Activated B cell treated with CpG ODN at 0.5 μM for 24 hours (primary cell): ENCODE data around the gene MORC2. TPM values are rescaled to one million over a fixed set of nuclear protein-coding genes. Genes with fewer than 3 reads are reported as not detected.

Experiments
- ATAC-seq: fragments of 200-7000 bp; cut with Tn5 transposase; one replicate; pipeline ENCODE4 v1.10.0; 2021; ENCODE audit warnings: low read depth, mild to moderate bottlenecking, moderate library complexity
- CTCF ChIA-PET: fragments of 350-600 bp; sonication (Branson Sonifier 250); formaldehyde crosslinking; loops from one replicate; lab custom pipeline; 2021; ENCODE audit warnings: antibody characterized with exemption; lab: Charles Lee
- POLR2A ChIA-PET: fragments of 350-600 bp; sonication (Branson Sonifier 250); formaldehyde crosslinking; loops from one replicate; lab custom pipeline; 2021; ENCODE audit warnings: antibody characterized with exemption; lab: Charles Lee
- DNase-seq: peaks from one replicate; pipeline ENCODE4 v3.0.0; 2022
- H3K27ac Mint-ChIP-seq: one replicate; pipeline ENCODE4 v1.8.0; 2020; ENCODE audit warnings: mixed read lengths
- H3K27me3 Mint-ChIP-seq: one replicate; pipeline ENCODE4 v1.8.0; 2021; ENCODE audit warnings: mixed read lengths
- H3K36me3 Mint-ChIP-seq: one replicate; pipeline ENCODE4 v1.8.0; 2021; ENCODE audit warnings: low read depth, mixed read lengths
- H3K4me1 Mint-ChIP-seq: one replicate; pipeline ENCODE4 v1.8.0; 2021; ENCODE audit warnings: mixed read lengths
- H3K4me3 Mint-ChIP-seq: one replicate; pipeline ENCODE4 v1.8.0; 2020; ENCODE audit warnings: mild to moderate bottlenecking, mixed read lengths
- H3K9me3 Mint-ChIP-seq: one replicate; pipeline ENCODE4 v1.8.0; 2020; ENCODE audit warnings: mixed read lengths
- intact Hi-C: fragments of 100-400 bp; cut with micrococcal nuclease; formaldehyde crosslinking; loops from one replicate; pipeline ENCODE4 v1.15.1; 2024
- total RNA-seq: library from RNA; stranded (reverse); gene quantifications from 2 replicates; pipeline ENCODE4 v1.2.3, GENCODE V29; 2022
- TF ChIP-seq, protein P1 (sequence below): fragments of 200-600 bp; IDR thresholded peaks from one replicate; pipeline ENCODE4 v1.8.0; 2022; ENCODE audit warnings: antibody characterized with exemption, mild to moderate bottlenecking

MORC2 gene
- total RNA-seq, 1 donor from 2014 or later = 23.8 TPM

DNA sequence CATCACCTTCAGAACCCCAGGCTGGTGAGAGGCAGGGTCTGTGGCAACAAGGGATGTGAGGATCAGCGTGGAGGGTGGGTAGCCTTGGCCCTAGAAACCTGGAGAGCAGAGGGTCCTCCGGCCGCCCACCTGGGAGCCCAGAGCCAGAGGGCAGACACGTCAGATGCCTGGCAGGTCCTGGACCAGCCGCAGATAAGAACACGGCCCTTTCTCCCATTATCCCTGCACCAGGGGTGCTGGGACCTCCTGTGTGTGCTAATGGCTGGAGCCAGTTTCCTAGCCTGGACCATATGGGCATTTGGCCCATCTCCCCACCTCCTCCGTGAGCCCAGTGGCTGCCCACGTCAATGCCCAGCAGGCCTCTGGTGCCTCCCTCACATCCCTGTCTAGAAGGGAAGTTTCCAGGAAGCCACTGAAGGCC, 88.4 kb downstream of the MORC2 start:
- intact Hi-C loops = no loop called here
- H3K9me3 Mint-ChIP-seq = no peaks in the 10 kb centered on the region
- no peaks in the 10 kb centered on the region for H3K27me3 Mint-ChIP-seq
- TF ChIP-seq, protein P1, sequence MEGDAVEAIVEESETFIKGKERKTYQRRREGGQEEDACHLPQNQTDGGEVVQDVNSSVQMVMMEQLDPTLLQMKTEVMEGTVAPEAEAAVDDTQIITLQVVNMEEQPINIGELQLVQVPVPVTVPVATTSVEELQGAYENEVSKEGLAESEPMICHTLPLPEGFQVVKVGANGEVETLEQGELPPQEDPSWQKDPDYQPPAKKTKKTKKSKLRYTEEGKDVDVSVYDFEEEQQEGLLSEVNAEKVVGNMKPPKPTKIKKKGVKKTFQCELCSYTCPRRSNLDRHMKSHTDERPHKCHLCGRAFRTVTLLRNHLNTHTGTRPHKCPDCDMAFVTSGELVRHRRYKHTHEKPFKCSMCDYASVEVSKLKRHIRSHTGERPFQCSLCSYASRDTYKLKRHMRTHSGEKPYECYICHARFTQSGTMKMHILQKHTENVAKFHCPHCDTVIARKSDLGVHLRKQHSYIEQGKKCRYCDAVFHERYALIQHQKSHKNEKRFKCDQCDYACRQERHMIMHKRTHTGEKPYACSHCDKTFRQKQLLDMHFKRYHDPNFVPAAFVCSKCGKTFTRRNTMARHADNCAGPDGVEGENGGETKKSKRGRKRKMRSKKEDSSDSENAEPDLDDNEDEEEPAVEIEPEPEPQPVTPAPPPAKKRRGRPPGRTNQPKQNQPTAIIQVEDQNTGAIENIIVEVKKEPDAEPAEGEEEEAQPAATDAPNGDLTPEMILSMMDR = no peak
- no peaks in the 10 kb centered on the region for H3K4me1 Mint-ChIP-seq
- no peak overlapping the region for H3K4me3 Mint-ChIP-seq
- H3K27ac Mint-ChIP-seq = no peak overlapping the region
- ChIA-PET POLR2A (no interaction called here), CTCF (no interaction called here)
- H3K36me3 Mint-ChIP-seq = no peaks in the 10 kb centered on the region
- DNase-seq (no peak), ATAC-seq (no peak)

DNA sequence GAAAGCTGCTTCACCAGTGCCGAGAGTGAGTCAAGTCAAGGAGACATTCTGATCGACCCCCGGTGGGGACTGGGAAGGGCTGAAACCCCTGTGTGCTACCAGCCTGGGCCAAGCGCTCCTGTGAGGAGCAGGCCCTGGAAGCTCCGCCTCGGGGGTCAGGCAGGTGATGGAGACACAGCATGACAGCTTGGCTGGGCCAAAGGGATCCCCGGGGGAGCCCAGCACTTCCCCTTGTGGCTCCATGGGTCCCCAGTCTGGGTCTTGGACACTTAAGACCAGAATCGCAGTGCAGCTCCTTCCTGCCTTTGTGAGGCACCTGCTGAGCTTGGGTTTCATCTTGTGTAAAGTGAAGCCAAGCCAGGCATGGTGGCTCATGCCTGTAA, 89.2 kb downstream of the MORC2 start:
- intact Hi-C loops = no loop called here
- Mint-ChIP-seq H3K9me3 (no peaks in the 10 kb centered on the region), H3K4me3 (no peak overlapping the region), H3K27ac (no peak overlapping the region), H3K4me1 (no peaks in the 10 kb centered on the region), H3K27me3 (no peaks in the 10 kb centered on the region), H3K36me3 (no peaks in the 10 kb centered on the region)
- ChIA-PET CTCF (no interaction called here), POLR2A (no interaction called here)
- ATAC-seq (no peak), DNase-seq (no peak)
- TF ChIP-seq, protein P1 = no peak

DNA sequence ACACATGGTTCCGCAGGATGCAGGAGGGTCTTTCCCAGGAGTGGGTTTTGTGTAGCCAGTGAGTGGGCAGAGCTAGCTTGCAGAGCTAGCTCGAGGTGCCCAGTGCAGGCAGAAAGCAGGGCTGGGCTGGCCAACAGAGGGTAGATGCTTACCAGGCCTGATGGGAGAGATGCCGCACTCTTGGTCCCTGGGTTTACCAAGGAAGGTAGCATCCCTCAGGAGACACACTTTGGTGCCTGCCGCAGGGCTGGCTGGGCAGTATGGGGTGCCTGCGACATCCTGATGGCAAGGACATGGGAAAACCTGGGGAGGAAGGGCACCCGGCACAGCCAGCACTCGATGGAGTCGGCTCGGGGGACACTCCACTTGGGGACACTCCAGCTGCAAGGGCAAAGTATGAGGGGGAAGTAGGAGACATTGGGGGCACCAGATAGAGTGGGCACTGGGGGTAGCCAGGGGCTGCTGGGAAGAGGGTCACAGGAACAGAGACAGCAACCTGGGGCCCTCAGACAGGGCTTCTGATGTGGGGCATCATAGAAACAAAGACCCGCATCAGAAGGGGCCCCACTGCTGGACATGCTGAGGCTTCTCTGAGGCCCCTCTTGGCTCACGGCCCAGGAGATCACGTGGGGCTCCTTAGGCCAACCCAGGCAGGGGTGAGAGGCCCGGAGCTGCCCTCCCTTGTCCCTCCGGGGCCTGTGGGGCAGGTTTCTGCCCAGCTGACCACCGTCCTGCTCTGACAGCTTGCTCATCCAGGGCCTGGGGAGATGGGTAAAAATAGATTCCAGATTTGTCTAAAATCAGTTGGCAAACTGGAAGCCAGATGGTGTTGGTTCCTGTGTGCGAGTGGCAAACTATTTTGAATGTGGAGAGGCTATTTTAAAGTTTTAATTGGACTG, 89.8 kb downstream of the MORC2 start:
- intact Hi-C loops = no loop called here
- ChIA-PET CTCF (no interaction called here), POLR2A (no interaction called here)
- Mint-ChIP-seq H3K36me3 (no peaks in the 10 kb centered on the region), H3K9me3 (no peaks in the 10 kb centered on the region), H3K4me3 (no peak overlapping the region), H3K4me1 (no peaks in the 10 kb centered on the region), H3K27me3 (no peaks in the 10 kb centered on the region), H3K27ac (no peak overlapping the region)
- no peak for ATAC-seq
- TF ChIP-seq, protein P1 = no peak
- no peak for DNase-seq

DNA sequence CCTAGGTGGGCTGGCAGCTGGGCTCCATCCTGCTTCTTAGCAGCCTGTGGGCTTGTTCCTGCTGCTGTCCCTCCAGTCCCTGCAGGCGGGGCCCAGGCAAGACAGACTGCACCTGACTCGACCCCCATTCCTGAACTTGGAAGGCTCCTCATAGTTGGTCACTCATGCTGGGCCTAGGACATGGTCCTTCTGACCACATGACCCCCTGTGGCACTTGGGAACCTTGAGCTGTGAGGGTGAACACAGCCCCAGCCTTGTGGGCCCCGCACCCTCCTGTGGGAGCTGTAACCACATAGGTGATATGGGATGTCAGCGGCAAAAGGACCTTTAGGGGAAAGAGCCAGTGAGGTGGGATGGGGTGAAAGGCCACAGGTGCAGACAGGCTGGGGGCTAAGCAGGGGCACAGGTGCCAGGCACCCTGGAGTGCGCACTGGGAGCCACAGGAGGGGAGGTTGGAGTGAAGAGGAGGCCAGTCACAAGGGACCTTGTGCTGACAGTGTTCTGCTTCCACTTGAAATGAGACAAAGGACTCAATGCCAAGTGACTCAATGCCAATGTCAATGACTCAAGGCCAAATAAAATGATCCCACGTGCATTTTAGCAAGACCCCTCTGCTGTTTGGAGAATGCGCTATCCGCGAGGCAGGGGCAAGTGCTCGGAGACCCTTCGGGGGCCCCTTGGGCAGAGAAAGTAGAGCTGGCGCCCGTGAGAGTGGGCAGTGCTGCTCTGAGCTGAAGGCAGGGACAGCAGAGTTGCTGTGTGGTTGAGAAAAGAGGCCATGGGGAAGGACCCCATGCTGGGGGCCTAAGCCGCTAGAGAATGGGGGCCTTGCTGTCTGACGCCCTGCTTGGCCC, 90.7 kb downstream of the MORC2 start:
- DNase-seq (no peak), ATAC-seq (no peak)
- TF ChIP-seq, protein P1 = no peak
- Mint-ChIP-seq H3K36me3 (no peaks in the 10 kb centered on the region), H3K4me1 (no peaks in the 10 kb centered on the region), H3K4me3 (no peak overlapping the region), H3K9me3 (no peaks in the 10 kb centered on the region), H3K27me3 (no peaks in the 10 kb centered on the region), H3K27ac (no peak overlapping the region)
- intact Hi-C loops = no loop called here
- CTCF ChIA-PET = no interaction called here
- POLR2A ChIA-PET = no interaction called here

DNA sequence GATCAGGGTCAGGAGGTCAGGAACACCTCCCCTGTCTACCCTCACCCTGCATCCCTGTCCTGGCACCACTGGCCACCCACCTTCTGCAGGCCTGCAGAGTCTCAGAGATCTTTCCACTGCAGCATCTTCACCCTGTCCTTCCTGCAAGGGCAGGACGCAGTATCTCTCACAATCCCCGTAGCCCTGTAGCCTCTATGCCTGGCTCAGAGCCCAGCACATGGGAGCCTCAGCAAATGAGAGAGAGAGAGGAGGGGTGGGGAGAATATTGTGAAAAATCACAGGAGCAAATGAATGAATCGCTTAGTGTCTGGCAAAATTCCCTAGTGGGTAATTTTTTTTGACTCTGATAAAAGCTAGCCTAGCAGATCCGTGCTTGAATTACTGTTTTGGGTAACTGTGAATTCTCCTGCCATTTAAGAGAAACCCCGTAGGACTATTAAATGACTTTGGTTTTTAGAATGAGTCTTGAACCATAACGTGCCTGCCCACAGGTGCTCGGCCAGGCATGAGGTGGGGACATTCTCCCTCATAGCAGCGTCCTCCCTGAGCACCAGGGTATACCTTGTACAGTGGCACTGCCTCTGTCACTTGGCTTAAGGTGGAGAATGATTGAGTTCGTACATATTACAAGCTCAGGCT, 91.5 kb downstream of the MORC2 start:
- TF ChIP-seq, protein P1 = no peak
- ATAC-seq = no peak
- POLR2A ChIA-PET = no interaction called here
- Mint-ChIP-seq H3K27ac (no peak overlapping the region), H3K4me1 (no peaks in the 10 kb centered on the region), H3K36me3 (no peaks in the 10 kb centered on the region), H3K9me3 (no peaks in the 10 kb centered on the region), H3K27me3 (no peaks in the 10 kb centered on the region), H3K4me3 (no peak overlapping the region)
- CTCF ChIA-PET = no interaction called here
- intact Hi-C loops = no loop called here
- DNase-seq = no peak
